Thoracic aorta (tissue), 2 donors: Measurements from ENCODE around the gene DROSHA. TPM values are rescaled to one million over a fixed set of nuclear protein-coding genes. Genes with fewer than 3 reads are reported as not detected.

ENCODE experiments used
- ATAC-seq: fragments of 150-250 bp; one replicate; pipeline ENCODE4 v1.8.0; 2017; ENCODE audit warnings: low read depth; ENCODE audit not compliant: insufficient number of reproducible peaks, low FRiP score
- DNase-seq: peaks from one replicate; pipeline ENCODE4 v3.0.0-alpha.2; 2020; ENCODE audit warnings: low spot score
- H3K27ac ChIP-seq, 2 donors: fragments of 200-600 bp; sonication (generic); 1 replicate in 1 of 2; 2 replicates in 1 of 2; pipeline ENCODE4 v1.5.1; 2016; ENCODE audit warnings: mild to moderate bottlenecking in 2 of 2, moderate library complexity in 2 of 2
- H3K27me3 ChIP-seq: fragments of 200-600 bp; sonication (generic); replicated peaks from 2 replicates; pipeline ENCODE4 v1.6.0; 2016; ENCODE audit warnings: mild to moderate bottlenecking; ENCODE audit not compliant: insufficient read depth
- H3K36me3 ChIP-seq: fragments of 200-600 bp; sonication (generic); one replicate; pipeline ENCODE4 v1.5.1; 2016
- H3K4me1 ChIP-seq, 2 donors: fragments of 200-600 bp; sonication (generic); 1 replicate in 1 of 2; 2 replicates in 1 of 2; pipeline versions ENCODE4 v1.5.1 to v1.6.0; 2016; ENCODE audit warnings: low read depth in 2 of 2, mild to moderate bottlenecking in 1 of 2; ENCODE audit not compliant: control insufficient read depth in 1 of 2
- H3K4me3 ChIP-seq: fragments of 200-600 bp; sonication (generic); 2 replicates; pipeline ENCODE4 v1.5.1; 2016; ENCODE audit warnings: mild to moderate bottlenecking
- H3K9me3 ChIP-seq: fragments of 200-600 bp; sonication (generic); 2 replicates; pipeline ENCODE4 v1.5.1; 2016
- CTCF ChIP-seq: fragments of 200-600 bp; sonication (generic); IDR thresholded peaks from one replicate; pipeline ENCODE4 v1.5.1; 2019; ENCODE audit warnings: antibody characterized with exemption
- total RNA-seq, 2 donors: library from RNA; depleted of rRNA; stranded (reverse); fragments of >200 nt; gene quantifications; one replicate each; pipeline versions ENCODE4 v1.1.0 to v1.2.3, GENCODE V29; 2016

DROSHA gene
- total RNA-seq = 10 to 100 TPM; 28.8 to 70.7 TPM

GRCh38 chr5:31531888-31532547, at the start of gene DROSHA, which contains the start of gene C5orf22:
DROSHA (minus strand) TSS chr5:31532093; CDS start chr5:31529059, 3,034 bp downstream.
C5orf22 (plus strand) TSS chr5:31532301; CDS start chr5:31532393, 92 bp downstream.
- no peaks in the 10 kb centered on the region for H3K9me3 ChIP-seq
- peaks cover 24% of the 10 kb centered on the region for H3K36me3 ChIP-seq
- H3K27ac ChIP-seq = peak within 1 kb of the TSS; percentile 70 to 74
- no peak for TF ChIP-seq CTCF
- H3K4me3 ChIP-seq = peak within 1 kb of the TSS; percentile 93
- ATAC-seq (peak; percentile 92), DNase-seq (peak; percentile 77)
- no peaks in the 10 kb centered on the region for H3K27me3 ChIP-seq
- H3K4me1 ChIP-seq = peaks cover 15 to 30% of the 10 kb centered on the region in 2 donors

- ATAC-seq (no peak), DNase-seq (no peak)
- H3K27ac ChIP-seq = no peak overlapping the region
- no peak for TF ChIP-seq CTCF
- no peaks in the 10 kb centered on the region for H3K36me3 ChIP-seq
- no peaks in the 10 kb centered on the region for H3K9me3 ChIP-seq
- no peak overlapping the region for H3K4me3 ChIP-seq
- no peaks in the 10 kb centered on the region for H3K27me3 ChIP-seq
- H3K4me1 ChIP-seq = no peaks in the 10 kb centered on the region
Measured at GRCh38 chr5:31579558-31579957, 47.7 kb upstream of the DROSHA start.

- ATAC-seq = no peak
- no peak overlapping the region for H3K4me3 ChIP-seq
- TF ChIP-seq CTCF = no peak
- H3K9me3 ChIP-seq = no peaks in the 10 kb centered on the region
- no peak overlapping the region for H3K27ac ChIP-seq
- no peak for DNase-seq
- H3K36me3 ChIP-seq = no peaks in the 10 kb centered on the region
- H3K27me3 ChIP-seq = no peaks in the 10 kb centered on the region
- H3K4me1 ChIP-seq = no peaks in the 10 kb centered on the region
Measured at GRCh38 chr5:31577438-31577837, 45.5 kb upstream of the DROSHA start.

GRCh38 chr5:31574772-31575171, 42.9 kb upstream of the DROSHA start:
- TF ChIP-seq CTCF = no peak
- Histone ChIP-seq H3K4me3 (no peak overlapping the region), H3K4me1 (no peaks in the 10 kb centered on the region), H3K27ac (no peak overlapping the region), H3K27me3 (no peaks in the 10 kb centered on the region), H3K36me3 (no peaks in the 10 kb centered on the region), H3K9me3 (no peaks in the 10 kb centered on the region)
- no peak for DNase-seq
- ATAC-seq = no peak

- H3K27ac ChIP-seq = no peak overlapping the region
- H3K9me3 ChIP-seq = no peaks in the 10 kb centered on the region
- DNase-seq = no peak
- H3K27me3 ChIP-seq = no peaks in the 10 kb centered on the region
- no peak for ATAC-seq
- no peaks in the 10 kb centered on the region for H3K36me3 ChIP-seq
- TF ChIP-seq CTCF = no peak
- H3K4me1 ChIP-seq = no peaks in the 10 kb centered on the region
- H3K4me3 ChIP-seq = no peak overlapping the region
Measured at GRCh38 chr5:31573494-31574142, 41.7 kb upstream of the DROSHA start.
